ENCODE measurements around the gene SLIT3.
A peak's percentile ranks its signal among the peaks of the same experiment; 100 is the strongest.

The SLIT3 gene

DNA sequence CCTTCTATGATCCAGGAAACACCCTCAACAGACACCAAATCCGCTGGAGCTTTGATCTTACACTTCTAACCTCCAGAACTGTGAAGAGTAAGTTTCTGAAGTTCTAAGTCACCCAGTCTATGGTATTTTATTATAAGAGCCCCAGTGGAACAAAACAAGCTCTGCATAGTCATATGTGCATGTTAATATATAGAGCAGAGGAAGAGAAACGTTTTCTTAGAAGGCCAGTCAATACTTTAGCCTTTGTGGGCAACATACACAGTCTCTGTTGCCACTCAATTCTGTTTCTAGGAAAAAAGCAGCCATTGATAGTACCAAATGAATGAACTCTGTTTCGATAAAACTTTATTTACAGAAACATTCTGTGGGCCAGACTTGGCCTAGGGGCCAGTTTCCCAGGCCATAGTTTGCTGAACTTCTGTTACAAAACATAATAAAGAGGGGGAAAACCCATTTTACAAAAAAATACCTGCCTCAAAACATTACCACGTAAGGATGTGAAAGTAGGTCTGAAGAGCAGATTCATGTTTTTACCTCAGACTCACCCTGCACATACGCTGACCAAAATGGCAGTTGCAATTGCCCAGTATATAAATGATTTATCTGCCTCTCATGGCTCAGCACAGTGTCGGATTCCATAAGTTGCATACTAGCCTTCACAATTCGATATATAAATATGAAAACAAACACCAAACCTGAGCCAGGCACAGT is 350.5 kb downstream of the SLIT3 start:
- Histone ChIP-seq H3K27me3 (replicated peaks; ENCODE audit: control insufficient read depth, insufficient read depth, low read length) (no peaks in the 10 kb centered on the region; the same call in 1 of the 2 replicates), H3K4me3 (replicated peaks; ENCODE audit: low read depth, low read length) (no peak overlapping the region), H3K36me3 (ENCODE audit: control insufficient read depth, insufficient read depth, low read length) (no peaks in the 10 kb centered on the region)
- no peak for TF ChIP-seq CTCF (IDR thresholded peaks at IDR 0.05; ENCODE audit: insufficient read depth, low read length, poor library complexity, severe bottlenecking)
- DNase-seq (ENCODE audit: extremely low read depth, insufficient read length): no peak

- no peak for TF ChIP-seq CTCF (IDR thresholded peaks at IDR 0.05; ENCODE audit: insufficient read depth, low read length, poor library complexity, severe bottlenecking)
- DNase-seq (ENCODE audit: extremely low read depth, insufficient read length): no peak
These were observed 352.2 kb downstream of the SLIT3 start for GRCh38 chr5:168948746-168949145.

GRCh38 chr5:168947212-168947868 is 353.6 kb downstream of the SLIT3 start:
- TF ChIP-seq CTCF (IDR thresholded peaks at IDR 0.05; ENCODE audit: insufficient read depth, low read length, poor library complexity, severe bottlenecking): peak; percentile 90
- H3K36me3 ChIP-seq (ENCODE audit: control insufficient read depth, insufficient read depth, low read length): no peaks in the 10 kb centered on the region
- no peak overlapping the region for H3K4me3 ChIP-seq (replicated peaks; ENCODE audit: low read depth, low read length)
- H3K27me3 ChIP-seq (replicated peaks; ENCODE audit: control insufficient read depth, insufficient read depth, low read length): no peaks in the 10 kb centered on the region
- peak; percentile 17 for DNase-seq (ENCODE audit: extremely low read depth, insufficient read length)

More at GRCh38 chr5:168948746-168949145, 352.2 kb downstream of the SLIT3 start:
- H3K27me3 ChIP-seq (replicated peaks; ENCODE audit: control insufficient read depth, insufficient read depth, low read length): no peaks in the 10 kb centered on the region
- no peak overlapping the region for H3K4me3 ChIP-seq (replicated peaks; ENCODE audit: low read depth, low read length)
- no peaks in the 10 kb centered on the region for H3K36me3 ChIP-seq (ENCODE audit: control insufficient read depth, insufficient read depth, low read length)

DNA sequence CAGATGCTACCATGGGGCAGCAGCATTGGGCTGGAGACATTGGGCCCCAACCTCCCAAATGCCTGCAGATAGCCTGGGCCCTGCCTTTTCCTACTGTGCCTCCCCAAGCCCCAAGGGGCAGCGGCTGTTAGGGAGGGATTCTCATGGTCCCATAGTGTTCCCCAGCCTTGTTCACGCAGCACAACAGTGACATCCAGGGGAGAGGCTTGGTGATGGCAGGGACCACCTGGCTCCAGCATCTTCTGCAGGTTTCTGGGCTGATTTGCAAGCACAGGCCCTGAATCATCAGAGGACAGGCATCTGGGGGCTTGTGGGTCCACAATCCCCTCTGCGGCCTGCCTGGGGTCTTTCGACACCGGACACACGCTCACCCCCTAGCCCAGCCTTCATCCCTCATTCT is 354.6 kb downstream of the SLIT3 start:
- peak; percentile 8 for TF ChIP-seq CTCF (IDR thresholded peaks at IDR 0.05; ENCODE audit: insufficient read depth, low read length, poor library complexity, severe bottlenecking)
- no peaks in the 10 kb centered on the region for H3K27me3 ChIP-seq (replicated peaks; ENCODE audit: control insufficient read depth, insufficient read depth, low read length)
- H3K4me3 ChIP-seq (replicated peaks; ENCODE audit: low read depth, low read length): no peak overlapping the region
- DNase-seq (ENCODE audit: extremely low read depth, insufficient read length): no peak
- no peaks in the 10 kb centered on the region for H3K36me3 ChIP-seq (ENCODE audit: control insufficient read depth, insufficient read depth, low read length)

- Histone ChIP-seq H3K27me3 (replicated peaks; ENCODE audit: control insufficient read depth, insufficient read depth, low read length) (no peaks in the 10 kb centered on the region), H3K4me3 (replicated peaks; ENCODE audit: low read depth, low read length) (no peak overlapping the region), H3K36me3 (ENCODE audit: control insufficient read depth, insufficient read depth, low read length) (no peaks in the 10 kb centered on the region)
- TF ChIP-seq CTCF (IDR thresholded peaks at IDR 0.05; ENCODE audit: insufficient read depth, low read length, poor library complexity, severe bottlenecking): no peak
- DNase-seq (ENCODE audit: extremely low read depth, insufficient read length): no peak
These were observed 356.9 kb downstream of the SLIT3 start for GRCh38 chr5:168944004-168944403.

Measured in GM06990 (cell line).